Panc1 (cell line): ENCODE measurements around the gene CHST8. TPM values are rescaled to one million over a fixed set of nuclear protein-coding genes. Genes with fewer than 3 reads are reported as not detected.

Experiments used
- ATAC-seq: fragments of 200-7000 bp; cut with Tn5 transposase; 2 replicates; pipeline ENCODE4 v1.9.1; 2020; ENCODE audit warnings: mild to moderate bottlenecking, moderate library complexity
- BruUV-seq: library from RNA; stranded (reverse); fragments of 400-500 nt; replicated peaks from 2 replicates; lab custom pipeline; 2021; lab: Mats Ljungman, UMichigan
- CTCF ChIA-PET: fragments of 300-600 bp; sonication (Branson Sonifier 250); formaldehyde crosslinking; loops from one replicate; lab custom pipeline; 2022; ENCODE audit warnings: antibody characterized with exemption; lab: Charles Lee
- POLR2A ChIA-PET: fragments of 300-600 bp; sonication (Branson Sonifier 250); formaldehyde crosslinking; loops from one replicate; lab custom pipeline; 2022; ENCODE audit warnings: antibody characterized with exemption; lab: Charles Lee
- DNase-seq: peaks from one replicate; pipeline ENCODE4 v3.0.0-alpha.2; 2010; ENCODE audit warnings: low read depth, low spot score
- H3K27ac ChIP-seq: 2 replicates; pipeline ENCODE4 v1.5.1; 2011; ENCODE audit warnings: mild to moderate bottlenecking, low read length, inconsistent platforms
- H3K27me3 ChIP-seq: fragments of 200-500 bp; sonication (Bioruptor generic); 2 replicates; pipeline ENCODE4 v1.6.0; 2014; ENCODE audit warnings: low read length, inconsistent platforms; ENCODE audit not compliant: control insufficient read depth, insufficient read depth
- H3K36me3 ChIP-seq: fragments of 200-500 bp; sonication (Bioruptor generic); 2 replicates; pipeline ENCODE4 v1.5.1; 2014; ENCODE audit warnings: inconsistent platforms, mild to moderate bottlenecking, low read length, moderate library complexity; ENCODE audit not compliant: control insufficient read depth, insufficient read depth
- H3K4me1 ChIP-seq: 2 replicates; pipeline ENCODE4 v1.5.1; 2011; ENCODE audit warnings: inconsistent platforms, mild to moderate bottlenecking, low read length, moderate library complexity; ENCODE audit not compliant: control insufficient read depth, insufficient read depth
- H3K4me3 ChIP-seq, 2 experiments: 2 replicates each; pipeline ENCODE4 v1.5.1; 2011 to 2012; ENCODE audit warnings: low read depth in 2 of 2, low read length in 2 of 2, mild to moderate bottlenecking in 2 of 2, inconsistent platforms in 1 of 2, moderate library complexity in 1 of 2
- H3K9me3 ChIP-seq: fragments of 200-500 bp; sonication (Bioruptor generic); 2 replicates; pipeline ENCODE4 v1.5.1; 2014; ENCODE audit warnings: low read depth, mild to moderate bottlenecking, inconsistent platforms, low read length, moderate library complexity; ENCODE audit not compliant: control insufficient read depth, insufficient read depth
- CTCF ChIP-seq: fragments of 450-650 bp; IDR thresholded peaks from 2 replicates; pipeline ENCODE4 v1.5.1; 2017; ENCODE audit warnings: mild to moderate bottlenecking
- POLR2AphosphoS5 ChIP-seq: IDR thresholded peaks from 2 replicates; pipeline ENCODE4 v1.6.1; 2012; ENCODE audit warnings: mild to moderate bottlenecking, low read depth, low read length, moderate library complexity
- REST ChIP-seq, 2 experiments: IDR thresholded peaks; 2 replicates each; pipeline ENCODE4 v1.6.1; 2011 to 2012; ENCODE audit warnings: low read depth in 2 of 2, control low read depth in 1 of 2, low read length in 1 of 2, mild to moderate bottlenecking in 1 of 2, moderate library complexity in 1 of 2; ENCODE audit not compliant: insufficient read depth in 1 of 2
- SIN3A ChIP-seq: IDR thresholded peaks from 2 replicates; pipeline ENCODE4 v1.6.1; 2012; ENCODE audit warnings: low read depth, mild to moderate bottlenecking, low read length, moderate library complexity, borderline replicate concordance; ENCODE audit not compliant: insufficient read depth
- TCF7L2 ChIP-seq: IDR thresholded peaks from 2 replicates; pipeline ENCODE4 v1.6.1; 2011; ENCODE audit warnings: mild to moderate bottlenecking, low read depth, low read length, inconsistent platforms
- in situ Hi-C: cut with HindIII; loops from 2 replicates; pipeline ENCODE4 v1.10.0; 2016; ENCODE audit warnings: low sequenced_read_pairs, low pct_unique_long_range_greater_than_20kb
- intact Hi-C: fragments of 100-400 bp; cut with micrococcal nuclease; formaldehyde crosslinking; loops from one replicate; pipeline ENCODE4 v1.10.0; 2022; ENCODE audit not compliant: unreplicated experiment
- total RNA-seq: library from RNA; stranded (reverse); gene quantifications from one replicate; pipeline ENCODE4 v1.2.1, GENCODE V29; 2021; ENCODE audit not compliant: unreplicated experiment

Gene CHST8
- total RNA-seq, 1 experiment from 2014 or later = 0.28 TPM

- Histone ChIP-seq H3K4me1 (no peaks in the 10 kb centered on the region), H3K27me3 (peaks cover 27% of the 10 kb centered on the region), H3K36me3 (no peaks in the 10 kb centered on the region), H3K27ac (no peak overlapping the region), H3K9me3 (no peaks in the 10 kb centered on the region), H3K4me3 (no peak overlapping the region)
- intact Hi-C loops (no loop called here), in situ Hi-C loops (no loop called here)
- POLR2A ChIA-PET = no interaction called here
- TF ChIP-seq REST (IDR thresholded peaks at IDR 0.05; ENCODE audit: insufficient read depth in 1 of 2, low read depth in 2 of 2, low read length in 1 of 2) = no peak
- no peak for TF ChIP-seq POLR2AphosphoS5
- no peak for TF ChIP-seq CTCF
- no peak for TF ChIP-seq SIN3A
- no peak for TF ChIP-seq TCF7L2
- CTCF ChIA-PET = no interaction called here
- BruUV-seq = no TSS peak
- ATAC-seq (no peak), DNase-seq (no peak)
Observed at GRCh38 chr19:33713194-33713593, 91.4 kb downstream of the CHST8 start.

GRCh38 chr19:33714149-33714548, 92.4 kb downstream of the CHST8 start:
- in situ Hi-C loops = no loop called here
- Histone ChIP-seq H3K36me3 (no peaks in the 10 kb centered on the region), H3K27me3 (peaks cover 19% of the 10 kb centered on the region), H3K4me1 (no peaks in the 10 kb centered on the region), H3K4me3 (no peak overlapping the region), H3K9me3 (no peaks in the 10 kb centered on the region), H3K27ac (no peak overlapping the region)
- BruUV-seq = no TSS peak
- TF ChIP-seq CTCF (no peak), TCF7L2 (no peak), REST (IDR thresholded peaks at IDR 0.05; ENCODE audit: insufficient read depth in 1 of 2, low read depth in 2 of 2, low read length in 1 of 2) (no peak), SIN3A (no peak), POLR2AphosphoS5 (no peak)
- no peak for DNase-seq
- intact Hi-C loops = no loop called here
- CTCF ChIA-PET = no interaction called here
- POLR2A ChIA-PET = no interaction called here
- no peak for ATAC-seq
